Measurements from ENCODE around the gene MAP4K4. TPM values are rescaled to one million over a fixed set of nuclear protein-coding genes. Genes with fewer than 3 reads are reported as not detected.

Gene MAP4K4
- total and polyA plus RNA-seq, 2 experiments from 2014 or later: 61.6 to 131 TPM

GRCh38 chr2:101803945-101804696 is 106.6 kb downstream of the MAP4K4 start:
- no peak overlapping the region for H3K4me3 ChIP-seq
- peak in 1 of 2 donors; percentile 87 for DNase-seq (ENCODE audit: low read depth in 1 of 2, low spot score in 1 of 2)
- TF ChIP-seq, protein P1, sequence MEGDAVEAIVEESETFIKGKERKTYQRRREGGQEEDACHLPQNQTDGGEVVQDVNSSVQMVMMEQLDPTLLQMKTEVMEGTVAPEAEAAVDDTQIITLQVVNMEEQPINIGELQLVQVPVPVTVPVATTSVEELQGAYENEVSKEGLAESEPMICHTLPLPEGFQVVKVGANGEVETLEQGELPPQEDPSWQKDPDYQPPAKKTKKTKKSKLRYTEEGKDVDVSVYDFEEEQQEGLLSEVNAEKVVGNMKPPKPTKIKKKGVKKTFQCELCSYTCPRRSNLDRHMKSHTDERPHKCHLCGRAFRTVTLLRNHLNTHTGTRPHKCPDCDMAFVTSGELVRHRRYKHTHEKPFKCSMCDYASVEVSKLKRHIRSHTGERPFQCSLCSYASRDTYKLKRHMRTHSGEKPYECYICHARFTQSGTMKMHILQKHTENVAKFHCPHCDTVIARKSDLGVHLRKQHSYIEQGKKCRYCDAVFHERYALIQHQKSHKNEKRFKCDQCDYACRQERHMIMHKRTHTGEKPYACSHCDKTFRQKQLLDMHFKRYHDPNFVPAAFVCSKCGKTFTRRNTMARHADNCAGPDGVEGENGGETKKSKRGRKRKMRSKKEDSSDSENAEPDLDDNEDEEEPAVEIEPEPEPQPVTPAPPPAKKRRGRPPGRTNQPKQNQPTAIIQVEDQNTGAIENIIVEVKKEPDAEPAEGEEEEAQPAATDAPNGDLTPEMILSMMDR (IDR thresholded peaks at IDR 0.05; ENCODE audit: low read depth, low read length): no peak
- H3K9me3 ChIP-seq (ENCODE audit: low read depth): no peaks in the 10 kb centered on the region
- peak overlapping the region; percentile 45 for H3K27ac ChIP-seq
- H3K27me3 ChIP-seq: no peaks in the 10 kb centered on the region
- H3K4me1 ChIP-seq (ENCODE audit: low read depth): peaks cover 35% of the 10 kb centered on the region
- H3K36me3 ChIP-seq: no peaks in the 10 kb centered on the region

DNA sequence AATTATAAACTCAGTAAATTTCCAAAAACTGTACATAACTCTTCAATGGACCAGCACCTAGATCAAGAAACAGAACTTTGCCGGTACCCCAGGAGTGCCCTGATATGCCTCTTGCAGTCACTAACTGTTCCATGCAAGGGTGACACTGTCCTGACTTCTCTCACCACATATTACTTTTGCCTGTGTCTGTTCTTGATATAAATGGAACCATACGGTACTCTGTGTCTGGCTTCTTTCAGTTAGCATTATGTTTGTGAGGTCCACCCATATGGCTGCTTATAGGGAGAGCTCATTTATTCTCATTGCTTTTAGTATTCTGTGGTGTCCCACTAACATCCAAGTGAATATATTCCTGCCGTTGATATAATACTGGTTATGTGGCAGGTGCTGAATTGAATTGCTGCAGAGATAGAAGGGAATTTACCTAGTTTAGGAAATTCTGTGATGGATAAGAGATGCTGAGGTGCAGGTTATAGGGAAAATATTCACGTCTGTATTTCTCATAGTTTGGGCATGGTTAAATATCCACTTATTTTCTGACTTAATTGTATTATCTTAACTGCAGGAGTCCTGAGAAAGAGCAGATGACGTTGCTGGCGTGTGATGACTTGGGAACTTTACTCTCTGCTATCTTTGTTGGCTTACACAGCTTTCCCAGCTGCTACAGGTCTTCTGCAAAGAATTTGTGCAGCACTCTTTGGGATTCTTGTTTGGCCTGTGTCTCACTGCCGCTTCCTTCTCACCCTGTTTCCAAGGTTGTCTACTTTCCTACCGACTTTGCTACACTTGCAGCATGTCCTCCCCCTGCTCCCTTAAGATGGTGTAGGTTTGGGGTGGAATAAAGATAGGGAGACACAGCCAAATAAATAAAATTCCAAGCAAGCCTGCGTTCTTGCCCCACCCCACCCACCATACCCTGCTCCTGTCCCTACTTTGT is 107.9 kb downstream of the MAP4K4 start:
- Histone ChIP-seq H3K4me3 (no peak overlapping the region), H3K9me3 (ENCODE audit: low read depth) (no peaks in the 10 kb centered on the region), H3K4me1 (ENCODE audit: low read depth) (peaks cover 35% of the 10 kb centered on the region), H3K27ac (peak overlapping the region; percentile 83), H3K36me3 (no peaks in the 10 kb centered on the region), H3K27me3 (no peaks in the 10 kb centered on the region)
- TF ChIP-seq, protein P1 (IDR thresholded peaks at IDR 0.05; ENCODE audit: low read depth, low read length): no peak
- DNase-seq (ENCODE audit: low read depth in 1 of 2, low spot score in 1 of 2): peak; percentile 27 to 85

DNA sequence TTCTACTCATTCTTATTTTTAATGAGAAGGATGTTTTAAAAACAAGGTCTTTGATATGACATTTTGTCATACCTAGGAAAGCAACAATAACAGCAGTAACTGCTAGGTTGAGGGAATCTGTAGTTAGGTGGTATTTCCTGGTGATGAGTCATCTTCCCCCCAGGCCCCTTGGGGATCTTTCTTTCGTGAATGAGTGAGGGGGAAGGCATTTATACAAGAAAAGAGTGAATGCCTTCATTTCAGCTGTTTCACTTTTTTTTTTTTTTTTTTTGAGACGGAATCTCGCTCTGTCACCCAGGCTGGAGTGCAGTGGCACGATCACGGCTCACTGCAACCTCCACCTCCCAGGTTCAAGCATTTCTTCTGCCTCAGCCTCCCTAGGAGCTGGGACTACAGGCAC is 108.6 kb downstream of the MAP4K4 start:
- Histone ChIP-seq H3K27ac (peak overlapping the region; percentile 83), H3K27me3 (no peaks in the 10 kb centered on the region), H3K4me3 (no peak overlapping the region), H3K4me1 (ENCODE audit: low read depth) (peaks cover 31% of the 10 kb centered on the region), H3K9me3 (ENCODE audit: low read depth) (no peaks in the 10 kb centered on the region), H3K36me3 (no peaks in the 10 kb centered on the region)
- DNase-seq (ENCODE audit: low read depth in 1 of 2, low spot score in 1 of 2): peak in 1 of 2 donors; percentile 81
- TF ChIP-seq, protein P1 (IDR thresholded peaks at IDR 0.05; ENCODE audit: low read depth, low read length): no peak

- Histone ChIP-seq H3K36me3 (no peaks in the 10 kb centered on the region), H3K9me3 (ENCODE audit: low read depth) (no peaks in the 10 kb centered on the region), H3K27ac (peak overlapping the region; percentile 31), H3K4me1 (ENCODE audit: low read depth) (peaks cover 25% of the 10 kb centered on the region), H3K27me3 (no peaks in the 10 kb centered on the region), H3K4me3 (no peak overlapping the region)
- TF ChIP-seq, protein P1 (IDR thresholded peaks at IDR 0.05; ENCODE audit: low read depth, low read length): no peak
- DNase-seq (ENCODE audit: low read depth in 1 of 2, low spot score in 1 of 2): peak in 1 of 2 donors; percentile 49
Observed at GRCh38 chr2:101806701-101807100, 109.2 kb downstream of the MAP4K4 start.

- TF ChIP-seq, protein P1 (IDR thresholded peaks at IDR 0.05; ENCODE audit: low read depth, low read length): no peak
- no peak overlapping the region for H3K27ac ChIP-seq
- H3K4me3 ChIP-seq: no peak overlapping the region
Observed at GRCh38 chr2:101807242-101807641, 109.7 kb downstream of the MAP4K4 start.

More at GRCh38 chr2:101807242-101807641, 109.7 kb downstream of the MAP4K4 start:
- no peak for DNase-seq (ENCODE audit: low read depth in 1 of 2, low spot score in 1 of 2)
- no peaks in the 10 kb centered on the region for H3K36me3 ChIP-seq
- no peaks in the 10 kb centered on the region for H3K27me3 ChIP-seq
- no peaks in the 10 kb centered on the region for H3K9me3 ChIP-seq (ENCODE audit: low read depth)
- H3K4me1 ChIP-seq (ENCODE audit: low read depth): peaks cover 25% of the 10 kb centered on the region
